ENCODE results near the gene COL9A1. TPM values are rescaled to one million over a fixed set of nuclear protein-coding genes. Genes with fewer than 3 reads are reported as not detected.

The COL9A1 gene
- total RNA-seq, 4 donors from 2014 or later, result 0.66 to 2.3 (median 1.2) TPM; not detected in 1

GRCh38 chr6:70194421-70194820 lies 108.5 kb downstream of the COL9A1 start:
- Histone ChIP-seq H3K36me3 (no peaks in the 10 kb centered on the region), H3K27ac (no peak overlapping the region), H3K27me3 (no peaks in the 10 kb centered on the region), H3K4me3 (no peak overlapping the region), H3K4me1 (no peaks in the 10 kb centered on the region), H3K9me3 (no peaks in the 10 kb centered on the region)
- DNase-seq (ENCODE audit: low spot score in 2 of 2), result no peak
- TF ChIP-seq EP300 (IDR thresholded peaks at IDR 0.05) (no peak), CTCF (IDR thresholded peaks at IDR 0.05) (no peak), POLR2A (IDR thresholded peaks at IDR 0.05) (no peak)

- Histone ChIP-seq H3K27ac (no peak overlapping the region), H3K27me3 (no peaks in the 10 kb centered on the region), H3K9me3 (no peaks in the 10 kb centered on the region), H3K4me3 (no peak overlapping the region), H3K36me3 (no peaks in the 10 kb centered on the region), H3K4me1 (no peaks in the 10 kb centered on the region)
- DNase-seq (ENCODE audit: low spot score in 2 of 2), result no peak
- WGBS, 2 donors, result 73 to 83% methylated on average over 6 of the region's 6 CpGs
- no peak for TF ChIP-seq EP300 (IDR thresholded peaks at IDR 0.05)
- TF ChIP-seq CTCF (IDR thresholded peaks at IDR 0.05), result no peak
Observed at GRCh38 chr6:70188202-70188601, 114.7 kb downstream of the COL9A1 start.

- TF ChIP-seq EP300 (IDR thresholded peaks at IDR 0.05) (no peak), POLR2A (IDR thresholded peaks at IDR 0.05) (no peak), CTCF (IDR thresholded peaks at IDR 0.05) (no peak)
- 86 to 90% methylated on average over 1 of the region's 1 CpG for WGBS, 2 donors
- no peaks in the 10 kb centered on the region for H3K9me3 ChIP-seq
Observed at GRCh38 chr6:70186461-70186860, 116.4 kb downstream of the COL9A1 start.

GRCh38 chr6:70184723-70185122 lies 118.2 kb downstream of the COL9A1 start:
- DNase-seq (ENCODE audit: low spot score in 2 of 2), result no peak
- TF ChIP-seq CTCF (IDR thresholded peaks at IDR 0.05) (no peak), POLR2A (IDR thresholded peaks at IDR 0.05) (no peak), EP300 (IDR thresholded peaks at IDR 0.05) (no peak)
- WGBS, 2 donors, result 85 to 89% methylated on average over 3 of the region's 3 CpGs
- no peak overlapping the region for H3K4me3 ChIP-seq
- no peaks in the 10 kb centered on the region for H3K36me3 ChIP-seq
- H3K9me3 ChIP-seq, result no peaks in the 10 kb centered on the region
- no peaks in the 10 kb centered on the region for H3K27me3 ChIP-seq
- no peaks in the 10 kb centered on the region for H3K4me1 ChIP-seq
- H3K27ac ChIP-seq, result no peak overlapping the region

More at GRCh38 chr6:70186461-70186860, 116.4 kb downstream of the COL9A1 start:
- DNase-seq (ENCODE audit: low spot score in 2 of 2), result no peak
- no peaks in the 10 kb centered on the region for H3K27me3 ChIP-seq
- H3K4me1 ChIP-seq, result no peaks in the 10 kb centered on the region
- no peak overlapping the region for H3K4me3 ChIP-seq
- H3K27ac ChIP-seq, result no peak overlapping the region
- no peaks in the 10 kb centered on the region for H3K36me3 ChIP-seq

DNA sequence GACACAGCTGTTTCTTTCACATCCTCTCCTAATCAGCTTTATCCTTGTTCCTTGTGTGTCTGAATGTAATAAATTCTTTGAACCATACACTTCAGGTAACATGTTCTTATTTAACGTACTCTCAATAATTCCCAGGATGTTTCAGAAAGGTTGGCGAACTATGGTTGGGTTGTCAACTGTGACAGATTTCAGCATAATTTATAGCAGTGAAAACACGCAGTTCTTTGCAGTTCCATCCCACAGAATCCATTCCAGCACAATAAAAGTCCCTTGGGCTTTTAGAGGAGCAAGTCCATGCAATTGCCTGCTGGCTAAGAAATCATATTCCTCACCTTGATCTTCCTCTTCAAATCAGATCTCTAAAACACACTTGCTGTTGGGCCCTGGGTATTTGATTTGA lies 119.3 kb downstream of the COL9A1 start:
- H3K36me3 ChIP-seq, result no peaks in the 10 kb centered on the region
- no peaks in the 10 kb centered on the region for H3K9me3 ChIP-seq
- no peak overlapping the region for H3K27ac ChIP-seq
- no peaks in the 10 kb centered on the region for H3K27me3 ChIP-seq
- TF ChIP-seq CTCF (IDR thresholded peaks at IDR 0.05) (no peak), POLR2A (IDR thresholded peaks at IDR 0.05) (no peak), EP300 (IDR thresholded peaks at IDR 0.05) (no peak)
- 64 to 65% methylated on average over 3 of the region's 3 CpGs for WGBS, 2 donors
- no peak overlapping the region for H3K4me3 ChIP-seq
- H3K4me1 ChIP-seq, result no peaks in the 10 kb centered on the region
- DNase-seq (ENCODE audit: low spot score in 2 of 2), result no peak

All from tibial nerve (tissue), 4 donors.